Nephron (organoid): ENCODE data around the gene ACP2.
A peak's percentile ranks its signal among the peaks of the same experiment; 100 is the strongest.

ENCODE experiments used
- H3K27ac Mint-ChIP-seq, 3 experiments: 2 replicates each; pipeline ENCODE4 v1.8.0; 2020; ENCODE audit warnings: mixed read lengths in 3 of 3, mild to moderate bottlenecking in 2 of 3, moderate library complexity in 1 of 3
- H3K27me3 Mint-ChIP-seq: 2 replicates; pipeline ENCODE4 v1.8.0; 2021; ENCODE audit warnings: low read depth, mild to moderate bottlenecking, moderate library complexity, mixed read lengths
- H3K36me3 Mint-ChIP-seq: 2 replicates; pipeline ENCODE4 v1.8.0; 2020; ENCODE audit warnings: low read depth, mixed read lengths
- H3K4me1 Mint-ChIP-seq: 2 replicates; pipeline ENCODE4 v1.8.0; 2020; ENCODE audit warnings: mixed read lengths
- H3K4me3 Mint-ChIP-seq, 3 experiments: 2 replicates each; pipeline ENCODE4 v1.8.0; 2020; ENCODE audit warnings: mild to moderate bottlenecking in 3 of 3, mixed read lengths in 3 of 3, moderate library complexity in 2 of 3
- H3K9me3 Mint-ChIP-seq: 2 replicates; pipeline ENCODE4 v1.8.0; 2020; ENCODE audit warnings: mixed read lengths
- CTCF ChIP-seq, 3 experiments: fragments of 200-600 bp; sonication (generic); IDR thresholded peaks; one replicate each; pipeline ENCODE4 v1.5.0; 2021; ENCODE audit warnings: antibody characterized with exemption in 3 of 3; ENCODE audit not compliant: unreplicated experiment in 3 of 3

The ACP2 gene

GRCh38 chr11:47244448-47245350 is 3.9 kb downstream of the ACP2 start:
- Mint-ChIP-seq H3K9me3 (no peaks in the 10 kb centered on the region), H3K27me3 (no peaks in the 10 kb centered on the region), H3K36me3 (peaks cover 53% of the 10 kb centered on the region), H3K4me3 (peak overlapping the region in 1 of 3 experiments; percentile 33), H3K4me1 (peaks cover 14% of the 10 kb centered on the region), H3K27ac (no peak overlapping the region)
- TF ChIP-seq CTCF (IDR thresholded peaks at IDR 0.05; ENCODE audit: unreplicated experiment in 3 of 3), result no peak

- no peak overlapping the region for H3K27ac Mint-ChIP-seq
- no peak overlapping the region for H3K4me3 Mint-ChIP-seq
- H3K4me1 Mint-ChIP-seq, result peaks cover 8% of the 10 kb centered on the region
- H3K9me3 Mint-ChIP-seq, result no peaks in the 10 kb centered on the region
- TF ChIP-seq CTCF (IDR thresholded peaks at IDR 0.05; ENCODE audit: unreplicated experiment in 3 of 3), result no peak
- H3K36me3 Mint-ChIP-seq, result peaks cover 61% of the 10 kb centered on the region
- H3K27me3 Mint-ChIP-seq, result no peaks in the 10 kb centered on the region
Measured at GRCh38 chr11:47243454-47243853, 5.2 kb downstream of the ACP2 start.

- TF ChIP-seq CTCF (IDR thresholded peaks at IDR 0.05; ENCODE audit: unreplicated experiment in 3 of 3), result no peak
- H3K4me3 Mint-ChIP-seq, result no peak overlapping the region
- H3K27me3 Mint-ChIP-seq, result no peaks in the 10 kb centered on the region
- H3K9me3 Mint-ChIP-seq, result no peaks in the 10 kb centered on the region
- H3K36me3 Mint-ChIP-seq, result peaks cover 66% of the 10 kb centered on the region
- H3K27ac Mint-ChIP-seq, result no peak overlapping the region
- H3K4me1 Mint-ChIP-seq, result peaks cover under 1% of the 10 kb centered on the region
Measured at GRCh38 chr11:47242596-47243192, 5.9 kb downstream of the ACP2 start.

GRCh38 chr11:47241841-47242301 is 6.7 kb downstream of the ACP2 start:
- H3K27ac Mint-ChIP-seq, result no peak overlapping the region
- H3K36me3 Mint-ChIP-seq, result peaks cover 70% of the 10 kb centered on the region
- H3K9me3 Mint-ChIP-seq, result no peaks in the 10 kb centered on the region
- H3K4me3 Mint-ChIP-seq, result no peak overlapping the region
- no peak for TF ChIP-seq CTCF (IDR thresholded peaks at IDR 0.05; ENCODE audit: unreplicated experiment in 3 of 3)
- H3K4me1 Mint-ChIP-seq, result peaks cover 2% of the 10 kb centered on the region
- no peaks in the 10 kb centered on the region for H3K27me3 Mint-ChIP-seq

GRCh38 chr11:47239852-47240251 is 8.8 kb downstream of the ACP2 start:
- peaks cover 63% of the 10 kb centered on the region for H3K36me3 Mint-ChIP-seq
- no peak for TF ChIP-seq CTCF (IDR thresholded peaks at IDR 0.05; ENCODE audit: unreplicated experiment in 3 of 3)
- peaks cover 10% of the 10 kb centered on the region for H3K4me1 Mint-ChIP-seq
- H3K27me3 Mint-ChIP-seq, result no peaks in the 10 kb centered on the region
- no peaks in the 10 kb centered on the region for H3K9me3 Mint-ChIP-seq
- no peak overlapping the region for H3K4me3 Mint-ChIP-seq
- no peak overlapping the region for H3K27ac Mint-ChIP-seq
